Ishikawa (cell line): ENCODE results near the gene NDFIP2.

ENCODE experiments used
- CEBPB ChIP-seq: IDR thresholded peaks from 2 replicates; pipeline ENCODE4 v1.6.1; 2012
- CREB1 ChIP-seq: IDR thresholded peaks from 2 replicates; pipeline ENCODE4 v1.6.1; 2012; ENCODE audit warnings: low read depth
- EGR1 ChIP-seq: IDR thresholded peaks from 2 replicates; pipeline ENCODE4 v1.6.1; 2012
- EP300 ChIP-seq: IDR thresholded peaks from 2 replicates; pipeline ENCODE4 v1.6.1; 2012; ENCODE audit warnings: borderline replicate concordance
- FOXM1 ChIP-seq: IDR thresholded peaks from 2 replicates; pipeline ENCODE4 v1.6.1; 2012; ENCODE audit warnings: low read depth, borderline replicate concordance
- MAX ChIP-seq: IDR thresholded peaks from 2 replicates; pipeline ENCODE4 v1.6.1; 2012
- NFIC ChIP-seq: IDR thresholded peaks from 2 replicates; pipeline ENCODE4 v1.6.1; 2012
- RAD21 ChIP-seq: IDR thresholded peaks from 2 replicates; pipeline ENCODE4 v1.6.1; 2012; ENCODE audit warnings: low read depth
- TAF1 ChIP-seq: IDR thresholded peaks from 2 replicates; pipeline ENCODE4 v1.6.1; 2012; ENCODE audit warnings: low read depth, mild to moderate bottlenecking
- TCF12 ChIP-seq: IDR thresholded peaks from 2 replicates; pipeline ENCODE4 v1.6.1; 2012; ENCODE audit warnings: low read depth
- TEAD4 ChIP-seq: IDR thresholded peaks from 2 replicates; pipeline ENCODE4 v1.6.1; 2012
- YY1 ChIP-seq: IDR thresholded peaks from 2 replicates; pipeline ENCODE4 v1.6.1; 2012; ENCODE audit warnings: low read depth
- ZBTB7A ChIP-seq: IDR thresholded peaks from 2 replicates; pipeline ENCODE4 v1.6.1; 2012; ENCODE audit warnings: low read depth
- TF ChIP-seq, protein P1 (sequence below): IDR thresholded peaks from 2 replicates; pipeline ENCODE4 v1.6.1; 2012
- TF ChIP-seq, protein P2 (sequence below): IDR thresholded peaks from 2 replicates; pipeline ENCODE4 v1.6.1; 2012; ENCODE audit warnings: low read depth, mild to moderate bottlenecking

The NDFIP2 gene

DNA sequence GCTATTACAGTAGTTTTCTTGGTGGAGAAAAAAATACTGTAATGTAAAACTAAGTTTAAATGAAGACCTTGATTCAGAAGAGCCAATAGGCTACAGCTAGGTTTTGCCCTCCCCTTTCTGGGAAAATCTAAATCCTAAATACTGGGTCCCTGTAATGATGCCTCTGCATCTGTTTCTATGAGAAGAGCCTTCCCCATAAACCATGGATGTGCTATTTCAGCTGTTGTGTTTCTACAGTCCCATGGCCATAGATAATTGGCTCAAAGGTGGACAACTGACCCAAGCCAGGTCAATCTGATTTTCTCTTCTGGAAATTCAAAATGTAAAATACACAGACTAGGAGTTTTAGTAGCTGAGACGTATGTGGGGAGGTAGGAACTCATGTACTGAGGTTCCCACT lies 101.9 kb downstream of the NDFIP2 start:
- no peak for TF ChIP-seq CEBPB
- TF ChIP-seq, protein P1, sequence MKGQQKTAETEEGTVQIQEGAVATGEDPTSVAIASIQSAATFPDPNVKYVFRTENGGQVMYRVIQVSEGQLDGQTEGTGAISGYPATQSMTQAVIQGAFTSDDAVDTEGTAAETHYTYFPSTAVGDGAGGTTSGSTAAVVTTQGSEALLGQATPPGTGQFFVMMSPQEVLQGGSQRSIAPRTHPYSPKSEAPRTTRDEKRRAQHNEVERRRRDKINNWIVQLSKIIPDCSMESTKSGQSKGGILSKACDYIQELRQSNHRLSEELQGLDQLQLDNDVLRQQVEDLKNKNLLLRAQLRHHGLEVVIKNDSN, result no peak

- TF ChIP-seq CEBPB (no peak), EGR1 (no peak), YY1 (no peak)
These were observed 104.1 kb downstream of the NDFIP2 start for GRCh38 chr13:79585033-79585432.

GRCh38 chr13:79589603-79590393 lies 108.8 kb downstream of the NDFIP2 start:
- TF ChIP-seq EP300 (no peak), YY1 (no peak), ZBTB7A (no peak), NFIC (no peak), RAD21 (no peak)

DNA sequence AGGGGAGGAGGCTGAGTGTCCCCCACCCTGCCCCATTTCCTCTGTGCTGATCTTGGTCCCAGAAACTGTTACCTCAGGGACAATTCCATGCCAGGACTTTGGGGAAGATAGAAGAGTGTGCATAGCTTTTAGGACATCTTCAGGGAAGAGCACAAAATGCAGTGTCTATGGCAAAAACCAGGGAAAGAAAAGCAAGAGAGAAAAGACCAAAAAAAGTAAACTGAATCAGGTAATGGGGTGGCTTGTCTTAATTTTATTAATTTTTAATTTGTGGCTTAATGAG lies 109.4 kb downstream of the NDFIP2 start:
- TF ChIP-seq ZBTB7A, result no peak
- TF ChIP-seq FOXM1, result no peak
- TF ChIP-seq TCF12, result no peak
- TF ChIP-seq TEAD4, result no peak
- TF ChIP-seq CREB1, result no peak
- TF ChIP-seq EGR1, result no peak
- TF ChIP-seq, protein P1, result no peak
- no peak for TF ChIP-seq RAD21
- TF ChIP-seq, protein P2, sequence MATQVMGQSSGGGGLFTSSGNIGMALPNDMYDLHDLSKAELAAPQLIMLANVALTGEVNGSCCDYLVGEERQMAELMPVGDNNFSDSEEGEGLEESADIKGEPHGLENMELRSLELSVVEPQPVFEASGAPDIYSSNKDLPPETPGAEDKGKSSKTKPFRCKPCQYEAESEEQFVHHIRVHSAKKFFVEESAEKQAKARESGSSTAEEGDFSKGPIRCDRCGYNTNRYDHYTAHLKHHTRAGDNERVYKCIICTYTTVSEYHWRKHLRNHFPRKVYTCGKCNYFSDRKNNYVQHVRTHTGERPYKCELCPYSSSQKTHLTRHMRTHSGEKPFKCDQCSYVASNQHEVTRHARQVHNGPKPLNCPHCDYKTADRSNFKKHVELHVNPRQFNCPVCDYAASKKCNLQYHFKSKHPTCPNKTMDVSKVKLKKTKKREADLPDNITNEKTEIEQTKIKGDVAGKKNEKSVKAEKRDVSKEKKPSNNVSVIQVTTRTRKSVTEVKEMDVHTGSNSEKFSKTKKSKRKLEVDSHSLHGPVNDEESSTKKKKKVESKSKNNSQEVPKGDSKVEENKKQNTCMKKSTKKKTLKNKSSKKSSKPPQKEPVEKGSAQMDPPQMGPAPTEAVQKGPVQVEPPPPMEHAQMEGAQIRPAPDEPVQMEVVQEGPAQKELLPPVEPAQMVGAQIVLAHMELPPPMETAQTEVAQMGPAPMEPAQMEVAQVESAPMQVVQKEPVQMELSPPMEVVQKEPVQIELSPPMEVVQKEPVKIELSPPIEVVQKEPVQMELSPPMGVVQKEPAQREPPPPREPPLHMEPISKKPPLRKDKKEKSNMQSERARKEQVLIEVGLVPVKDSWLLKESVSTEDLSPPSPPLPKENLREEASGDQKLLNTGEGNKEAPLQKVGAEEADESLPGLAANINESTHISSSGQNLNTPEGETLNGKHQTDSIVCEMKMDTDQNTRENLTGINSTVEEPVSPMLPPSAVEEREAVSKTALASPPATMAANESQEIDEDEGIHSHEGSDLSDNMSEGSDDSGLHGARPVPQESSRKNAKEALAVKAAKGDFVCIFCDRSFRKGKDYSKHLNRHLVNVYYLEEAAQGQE, result no peak
- TF ChIP-seq MAX, result no peak
- TF ChIP-seq YY1, result no peak
- no peak for TF ChIP-seq TAF1
- TF ChIP-seq EP300, result no peak
- TF ChIP-seq CEBPB, result no peak
- TF ChIP-seq NFIC, result no peak

- no peak for TF ChIP-seq MAX
- TF ChIP-seq, protein P1, result no peak
- no peak for TF ChIP-seq TEAD4
- no peak for TF ChIP-seq RAD21
- no peak for TF ChIP-seq CREB1
- TF ChIP-seq ZBTB7A, result no peak
- no peak for TF ChIP-seq NFIC
These were observed 110.5 kb downstream of the NDFIP2 start for GRCh38 chr13:79591493-79591892.

DNA sequence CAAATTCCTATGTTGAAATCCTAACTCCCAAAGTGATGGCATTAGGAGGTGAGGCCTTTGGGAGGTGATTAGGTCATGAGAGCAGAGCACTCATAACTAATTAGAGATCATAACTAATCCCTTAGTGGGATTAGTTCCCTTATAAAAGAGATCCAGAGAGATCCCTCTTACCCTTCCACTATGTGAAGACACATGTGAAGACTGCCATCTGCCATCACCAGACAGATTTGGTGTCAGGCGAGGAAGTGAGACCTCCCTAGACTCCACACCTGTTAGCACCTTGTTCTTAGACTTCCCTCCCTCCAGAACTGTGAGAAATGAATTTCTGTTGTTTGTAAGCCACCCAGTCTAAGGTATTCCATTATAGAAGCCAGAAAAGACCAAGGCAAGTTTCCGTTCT lies 112.2 kb downstream of the NDFIP2 start:
- TF ChIP-seq CEBPB, result no peak
- TF ChIP-seq, protein P1, result no peak
- no peak for TF ChIP-seq FOXM1
- no peak for TF ChIP-seq EP300
- no peak for TF ChIP-seq MAX
- TF ChIP-seq EGR1, result no peak
- TF ChIP-seq TCF12, result no peak
- TF ChIP-seq ZBTB7A, result no peak
- no peak for TF ChIP-seq TEAD4
- no peak for TF ChIP-seq CREB1
- TF ChIP-seq, protein P2, result no peak
